HG03135 (cell line): ENCODE results near the gene KRT7.

Experiments
- ATAC-seq: cut with Tn5 transposase; IDR thresholded peaks from one replicate; pipeline ENCODE4 v1.9.1; 2021; ENCODE audit warnings: mild to moderate bottlenecking, moderate library complexity; ENCODE audit not compliant: unreplicated experiment

KRT7 gene

GRCh38 chr12:52199294-52199919, 33.6 kb upstream of the KRT7 start:
- no peak for ATAC-seq

DNA sequence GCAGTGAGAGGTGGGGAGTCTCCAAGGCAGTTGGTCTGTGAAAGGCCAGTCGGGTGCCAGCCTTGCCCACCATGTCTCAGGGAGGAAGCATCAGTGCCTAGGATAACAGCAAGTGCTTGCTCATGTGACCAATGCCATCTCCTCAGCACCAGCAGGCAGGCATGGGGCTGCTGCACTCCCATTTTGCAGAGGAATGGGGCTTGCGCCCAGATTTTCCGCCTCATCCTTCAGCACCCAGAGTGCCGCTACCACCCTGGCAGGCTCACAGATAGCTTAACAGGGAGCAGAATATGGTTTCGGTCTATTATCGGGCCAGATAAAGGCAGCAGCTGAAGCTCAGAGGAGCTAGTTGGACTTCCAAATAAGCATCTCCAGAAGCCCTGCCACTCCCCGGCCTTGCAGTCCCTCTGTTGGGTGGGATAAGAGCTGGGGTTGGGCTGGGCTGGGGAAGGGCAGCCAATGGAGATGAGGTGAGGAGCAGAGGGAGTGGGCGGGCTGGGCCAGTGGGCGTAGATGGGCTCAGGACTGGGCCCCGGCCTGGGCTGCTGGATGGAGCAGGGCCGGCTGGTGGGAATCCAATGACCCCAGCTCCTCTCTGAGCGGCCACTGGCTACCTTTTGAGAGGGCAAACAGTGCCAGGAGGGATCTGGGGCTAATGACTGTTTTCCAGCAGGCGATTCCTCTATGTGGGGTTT, 32.8 kb upstream of the KRT7 start:
- no peak for ATAC-seq

GRCh38 chr12:52200781-52201450, 32.1 kb upstream of the KRT7 start:
- ATAC-seq, result no peak

- no peak for ATAC-seq
Observed at GRCh38 chr12:52201451-52201839, 31.6 kb upstream of the KRT7 start.

- no peak for ATAC-seq
Observed at GRCh38 chr12:52202361-52203078, 30.5 kb upstream of the KRT7 start.

DNA sequence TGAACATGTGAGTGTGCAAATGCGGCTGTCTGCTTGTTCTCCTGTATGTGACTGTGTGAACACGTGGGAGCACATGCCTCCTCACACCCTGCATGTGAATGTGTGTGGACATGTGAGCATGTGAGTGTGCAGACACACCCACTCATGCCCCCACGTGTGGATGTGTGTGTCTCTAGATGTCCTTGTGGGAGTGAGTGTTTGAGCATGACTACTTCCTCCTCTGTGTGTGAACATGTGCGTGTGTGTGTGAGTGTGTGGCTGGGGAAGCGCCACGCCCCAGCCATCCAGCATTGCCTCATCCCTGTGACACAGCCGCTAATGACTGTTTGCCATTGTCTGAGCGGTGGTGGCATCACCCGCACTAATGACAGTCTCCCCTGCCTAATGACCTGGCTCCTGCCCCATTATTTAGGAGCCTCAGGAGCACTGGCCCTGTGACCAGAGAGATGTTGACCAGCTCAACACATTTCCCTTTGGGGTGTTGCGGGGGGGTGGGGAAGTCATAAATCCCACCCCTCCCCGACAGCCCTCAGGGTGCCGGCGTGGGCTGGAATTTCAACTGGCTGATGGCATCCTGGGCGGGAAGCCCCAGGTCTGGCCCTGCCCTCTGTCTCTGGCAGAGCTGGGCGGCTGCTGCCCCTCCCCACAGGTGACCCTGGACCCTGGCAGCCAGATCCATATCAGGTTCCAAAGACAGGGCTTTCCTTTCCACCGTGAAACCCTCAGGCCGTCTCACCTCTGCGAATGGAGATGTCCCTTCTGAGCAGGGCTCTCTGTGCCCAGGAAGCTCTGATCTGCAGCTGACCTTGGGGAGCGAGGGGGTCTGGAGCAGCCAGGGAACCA, 29.7 kb upstream of the KRT7 start:
- no peak for ATAC-seq

- ATAC-seq, result no peak
Observed at GRCh38 chr12:52204095-52204930, 28.7 kb upstream of the KRT7 start.

DNA sequence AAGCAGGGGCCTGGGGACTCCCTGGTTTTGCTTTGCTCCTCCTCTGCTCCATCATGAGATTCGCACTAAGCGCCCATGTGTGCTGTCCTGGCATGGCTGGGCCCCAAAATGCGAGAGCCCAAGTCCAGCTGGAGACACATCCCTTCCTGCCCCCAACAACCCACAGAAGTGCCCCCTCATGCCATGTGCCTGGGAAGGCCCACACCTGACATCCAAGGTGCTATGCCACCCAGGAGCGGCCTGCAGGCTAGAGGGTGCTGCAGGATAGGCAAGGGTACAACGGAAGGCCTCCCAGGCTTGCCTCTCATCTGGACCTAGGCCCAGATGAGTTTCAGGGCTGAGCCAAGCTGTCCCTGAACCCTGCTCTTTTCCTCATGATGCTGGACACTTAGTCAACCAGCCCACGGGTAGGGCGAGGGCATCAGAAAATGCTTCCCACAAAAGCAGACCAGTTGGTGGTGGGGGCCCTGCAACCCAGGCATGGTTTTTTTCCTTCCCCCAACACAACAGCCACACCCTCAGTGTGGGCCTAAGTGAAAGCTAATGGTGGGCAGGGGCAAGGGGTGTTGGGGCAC, 28.0 kb upstream of the KRT7 start:
- ATAC-seq, result no peak

DNA sequence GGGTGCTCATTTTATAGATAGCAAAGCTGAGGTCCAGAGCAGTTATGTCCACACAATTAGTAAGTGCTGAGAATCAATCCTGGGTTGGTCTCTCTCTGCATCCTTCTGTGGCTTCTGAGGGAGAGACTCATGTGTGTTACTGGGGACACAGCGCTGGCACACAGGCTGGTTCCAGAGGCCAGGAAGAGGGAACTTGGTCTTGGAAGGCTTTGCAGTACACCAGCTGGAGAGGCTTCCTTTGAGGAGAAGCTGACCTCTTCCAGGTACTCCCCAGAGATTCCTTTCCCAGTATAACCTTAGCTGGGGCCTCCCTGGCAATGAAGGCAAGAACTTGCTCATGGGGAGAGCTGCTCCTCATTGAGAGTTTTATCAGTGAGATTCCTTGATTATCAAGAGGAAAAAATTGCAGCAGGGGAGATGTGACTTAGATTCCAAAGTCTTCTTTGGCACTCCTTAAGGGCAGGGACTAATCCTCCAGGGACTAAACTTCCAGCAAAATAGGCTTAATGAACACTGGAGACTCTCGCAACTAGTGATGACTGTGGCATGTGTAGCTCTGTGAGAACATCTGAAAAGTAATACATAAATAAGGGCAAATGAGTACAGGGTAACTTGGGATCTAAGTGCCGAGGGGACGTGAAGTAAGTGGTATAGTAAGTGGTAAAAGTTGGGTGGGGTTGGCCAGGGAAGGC, 27.3 kb upstream of the KRT7 start:
- ATAC-seq, result no peak

GRCh38 chr12:52206304-52207040, 26.6 kb upstream of the KRT7 start:
- no peak for ATAC-seq

GRCh38 chr12:52207106-52207505, 25.9 kb upstream of the KRT7 start:
- no peak for ATAC-seq

GRCh38 chr12:52207895-52208294, 25.1 kb upstream of the KRT7 start:
- ATAC-seq, result no peak

DNA sequence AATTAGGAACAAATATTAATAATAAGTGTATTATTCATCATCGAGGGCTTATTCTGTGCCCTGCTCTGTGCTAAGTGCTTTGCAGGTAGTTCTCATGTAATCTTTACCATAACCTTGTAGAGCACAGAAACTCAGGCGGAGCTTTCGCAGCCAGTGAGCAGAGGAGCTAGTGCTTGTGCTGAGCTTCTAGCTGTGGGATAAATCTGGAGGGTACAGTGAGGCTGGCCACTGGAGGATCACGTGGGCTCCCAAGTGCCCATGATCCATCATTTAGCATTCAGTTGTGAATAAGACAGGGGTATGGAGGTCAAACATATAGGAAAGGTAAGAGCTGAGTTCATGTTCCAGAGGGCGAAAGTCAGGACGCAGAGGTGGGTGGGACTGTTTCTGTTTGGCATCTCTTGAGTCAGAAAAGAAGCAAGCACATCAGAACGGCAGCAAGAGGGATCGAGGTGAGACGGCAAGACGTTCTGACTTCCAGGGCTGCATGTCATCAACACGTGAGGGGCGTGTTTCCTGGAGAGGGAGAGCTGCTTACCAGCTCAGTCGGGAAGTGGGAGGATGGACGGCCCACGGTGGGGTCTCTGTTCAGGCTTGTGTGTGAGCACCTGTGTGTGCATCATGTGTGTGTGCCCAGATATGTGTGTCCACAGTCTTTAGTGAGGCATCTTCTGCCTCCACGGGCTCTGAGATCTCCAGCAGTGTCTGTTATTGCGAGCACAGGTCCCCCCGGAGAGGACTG, 24.4 kb upstream of the KRT7 start:
- no peak for ATAC-seq

DNA sequence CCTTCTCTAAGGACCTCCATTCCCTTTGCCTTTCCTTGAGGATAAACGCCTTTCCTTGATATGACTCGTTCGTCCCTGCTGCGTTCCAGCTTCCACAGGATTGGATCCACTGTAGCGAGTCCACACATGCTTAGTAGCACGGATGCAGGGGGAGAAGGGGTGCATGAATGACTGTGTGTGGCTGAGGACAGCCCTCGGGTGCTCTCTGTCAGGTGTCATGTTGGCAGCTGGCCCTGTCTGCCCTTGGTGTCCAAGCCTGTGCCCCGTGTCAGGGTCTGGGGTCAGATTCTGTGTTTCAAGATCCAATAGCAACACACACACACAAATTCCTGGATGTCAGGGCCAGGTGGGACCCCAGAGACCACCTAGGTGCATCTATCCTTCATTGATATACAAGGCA, 23.7 kb upstream of the KRT7 start:
- ATAC-seq, result no peak

DNA sequence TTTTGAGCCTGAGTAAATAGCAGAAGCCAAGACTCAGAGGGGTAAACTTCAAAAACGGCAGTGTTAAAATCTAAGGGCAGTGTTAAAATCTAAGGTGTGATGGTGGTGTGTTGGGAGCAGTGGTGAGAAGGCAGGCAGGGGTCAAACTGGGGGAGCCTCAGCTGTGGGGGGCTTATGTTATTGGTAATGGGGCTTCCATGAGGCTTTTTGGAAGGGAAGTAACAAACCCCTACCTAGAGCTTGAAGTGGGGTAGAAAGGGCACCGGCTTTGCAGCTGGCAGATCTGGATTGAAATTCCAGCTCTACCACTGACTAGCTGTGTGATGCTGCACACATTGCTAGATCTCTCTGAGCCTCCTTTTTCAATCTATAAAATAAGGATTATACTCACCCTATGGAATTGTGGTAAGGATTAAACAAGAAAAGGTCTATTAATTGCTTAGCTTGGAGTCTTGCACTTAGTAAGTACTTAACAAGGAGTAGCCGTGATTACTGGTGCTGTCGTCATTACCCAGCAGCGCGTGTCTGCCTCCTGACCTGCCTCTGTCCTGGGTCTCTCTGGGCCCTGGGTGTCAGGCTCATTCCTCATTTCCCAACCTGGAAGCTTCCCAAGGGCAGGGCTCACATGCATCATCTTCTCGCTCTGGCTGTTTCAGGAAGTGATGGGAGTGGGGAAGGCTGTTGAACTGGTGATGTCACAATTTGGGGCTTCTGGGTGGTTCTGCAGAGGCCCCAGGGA, 22.7 kb upstream of the KRT7 start:
- ATAC-seq, result no peak

DNA sequence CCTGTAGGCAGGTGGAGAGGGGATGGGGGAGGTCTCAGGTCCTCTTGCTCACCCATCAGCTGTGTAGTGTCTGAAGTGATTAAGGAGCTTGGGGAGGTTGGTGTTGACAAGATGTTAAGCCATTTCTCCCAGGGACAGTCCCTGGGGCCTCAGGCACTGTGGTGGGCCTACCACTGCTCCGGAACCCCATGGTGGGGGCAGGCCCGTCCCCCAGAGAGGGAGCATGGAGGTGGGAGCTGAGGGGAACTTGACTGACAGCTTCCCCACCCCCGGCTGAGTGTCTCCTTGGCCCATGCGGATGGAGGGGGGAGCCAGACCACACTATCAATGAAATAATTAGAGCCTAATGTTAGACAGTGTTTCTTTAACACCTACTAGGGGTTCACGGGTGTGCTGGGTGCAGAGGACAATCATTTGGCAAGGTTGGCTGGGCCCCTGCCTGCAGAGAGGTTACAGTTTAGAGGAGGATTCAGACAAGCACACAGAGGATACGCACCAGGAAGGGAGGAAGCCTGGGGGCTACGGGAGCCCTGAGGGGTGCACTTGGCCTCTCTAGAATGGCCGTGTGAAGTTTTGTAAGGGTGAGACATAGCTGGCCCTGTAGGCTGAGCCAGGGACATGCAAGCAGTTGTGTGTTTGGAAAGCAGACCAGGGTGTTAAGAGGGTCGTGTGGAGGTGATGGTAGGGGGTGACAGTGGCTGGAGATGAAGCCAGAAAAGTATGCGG, 22.0 kb upstream of the KRT7 start:
- ATAC-seq, result no peak
